HG02852 (cell line): Measurements from ENCODE around the gene RAB6C.
"Not testable (repeated sequence)": the region's sequence is repeated elsewhere in the genome, so short reads cannot be mapped to it uniquely, and the experiment has no call there.

Experiments
- ATAC-seq: cut with Tn5 transposase; IDR thresholded peaks from one replicate; pipeline ENCODE4 v1.9.1; 2021; ENCODE audit warnings: mild to moderate bottlenecking, moderate library complexity; ENCODE audit not compliant: unreplicated experiment

Gene RAB6C

DNA sequence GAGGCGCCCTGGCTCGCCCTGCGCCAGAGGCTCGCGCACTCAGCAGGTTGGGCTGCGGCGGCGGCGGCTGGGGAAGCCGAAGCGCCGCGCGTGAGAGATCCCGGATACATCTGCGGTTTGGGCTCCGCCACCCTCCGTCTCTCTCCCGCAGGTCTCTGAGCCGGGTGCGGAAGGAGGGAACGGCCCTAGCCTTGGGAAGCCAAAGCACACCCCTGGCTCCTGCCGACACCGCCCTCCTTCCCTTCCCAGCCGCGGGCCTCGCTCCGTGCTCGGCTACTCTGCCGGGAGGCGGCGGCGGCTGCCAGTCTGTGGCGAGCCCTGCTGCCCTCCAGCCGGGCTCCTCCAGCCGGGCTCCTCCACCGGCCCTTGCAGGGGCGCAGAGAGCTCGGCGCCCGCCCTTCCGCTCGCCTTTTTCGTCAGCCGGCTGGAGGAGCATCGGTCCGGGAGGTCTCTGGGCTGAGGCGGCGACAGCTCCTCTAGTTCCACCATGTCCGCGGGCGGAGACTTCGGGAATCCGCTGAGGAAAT lies at the start of gene RAB6C:
TSS of gene RAB6C (plus strand) at position 38 of the 527 bp plus-strand sequence. CDS start at position 488, 450 bp downstream.
- ATAC-seq = not testable (repeated sequence)

DNA sequence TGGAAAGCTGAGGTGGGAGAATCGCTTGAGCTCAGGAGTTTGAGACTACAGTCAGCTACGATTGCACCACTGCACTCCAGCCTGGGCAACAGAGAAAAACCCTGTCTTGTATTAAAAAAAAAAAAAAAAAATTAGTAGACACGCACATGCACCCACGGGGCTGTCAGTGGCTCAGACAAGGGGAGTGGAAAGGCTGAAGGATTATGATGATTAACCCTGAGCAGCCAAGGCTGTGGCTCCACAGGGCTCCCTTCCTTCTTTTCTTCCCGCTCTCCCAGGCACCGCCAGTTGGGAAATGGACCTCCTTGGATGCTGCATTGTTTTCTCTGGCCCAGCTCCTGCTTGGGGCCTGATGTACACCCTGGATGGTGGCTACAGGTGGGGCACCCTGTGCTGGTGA lies 49.0 kb upstream of the RAB6C start:
- ATAC-seq = no peak

DNA sequence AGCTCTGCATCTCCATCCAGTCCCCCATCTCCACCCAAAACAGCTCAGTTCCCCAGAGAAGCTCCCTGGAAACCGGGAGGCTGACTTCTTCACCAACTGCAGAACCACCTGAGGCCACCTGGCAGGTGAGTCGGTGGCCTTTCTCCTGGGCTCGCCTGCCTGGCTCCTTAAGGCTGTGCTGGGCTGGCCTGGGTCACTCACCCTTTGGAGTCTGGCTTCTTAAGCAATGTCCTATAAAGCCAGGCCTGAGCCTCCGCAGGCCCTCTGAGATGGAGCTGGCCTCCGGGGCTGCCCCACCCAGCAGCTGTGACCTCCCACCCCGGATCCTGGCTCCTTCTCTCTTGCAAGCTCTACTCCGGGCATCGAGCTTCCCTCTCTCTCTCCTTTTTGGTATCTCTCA lies 46.1 kb upstream of the RAB6C start:
- ATAC-seq = not testable (repeated sequence)

DNA sequence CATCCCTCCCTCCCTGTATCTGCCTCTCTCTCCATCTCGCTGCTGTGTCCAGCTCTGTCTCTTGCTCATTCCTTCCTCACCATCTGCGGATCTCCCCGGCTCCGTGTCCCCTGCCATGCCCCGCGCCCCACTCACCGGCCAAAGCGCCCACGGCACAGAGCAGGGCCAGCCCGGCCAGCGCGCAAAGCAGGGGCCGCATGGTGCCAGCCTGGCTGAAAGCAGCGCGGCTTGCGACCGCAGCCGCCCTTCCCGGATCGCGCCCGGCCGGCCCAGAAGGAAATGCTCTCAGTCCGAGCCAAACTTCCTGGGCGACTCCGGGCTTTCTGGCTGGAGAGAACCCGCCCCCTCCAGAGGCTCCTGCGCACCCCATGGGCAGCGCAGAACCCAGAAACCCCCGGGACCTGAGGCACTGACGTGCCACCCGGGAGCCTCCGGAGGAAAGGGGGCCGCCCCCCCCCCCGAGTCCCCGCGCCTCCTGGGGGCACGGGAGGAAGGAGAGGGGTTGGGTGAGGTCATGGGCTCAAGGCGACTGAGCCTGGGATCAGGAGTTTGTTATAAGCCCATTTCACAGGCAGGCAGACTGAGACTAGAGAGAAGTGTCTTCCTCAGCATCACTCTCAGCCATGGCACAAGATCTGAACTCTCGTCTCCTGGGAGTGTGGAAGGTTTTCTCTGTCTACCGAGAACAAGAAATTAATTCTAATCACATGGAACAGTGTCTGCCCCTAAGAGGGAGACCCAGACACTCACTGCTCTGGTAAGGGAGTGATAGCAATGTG lies 45.2 kb upstream of the RAB6C start:
- ATAC-seq = no peak

DNA sequence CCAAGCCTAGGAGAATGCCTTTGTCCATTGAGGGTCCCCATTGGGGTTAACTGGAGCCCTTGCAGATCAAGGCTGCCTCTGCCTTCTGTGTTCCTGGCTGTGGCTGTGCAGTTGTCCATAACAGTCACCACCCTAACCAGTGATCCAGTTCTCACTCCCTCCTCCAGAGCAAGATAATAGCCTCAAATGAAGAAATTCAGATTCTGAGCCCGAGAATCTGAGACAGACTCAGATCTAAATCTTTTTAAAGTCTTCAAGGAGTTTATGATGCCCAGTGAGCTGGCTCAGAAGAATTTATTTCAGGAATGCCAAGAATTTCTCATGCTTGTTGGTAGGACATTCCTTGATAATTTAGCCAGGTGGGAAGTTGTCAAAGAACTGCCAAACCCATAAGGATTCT lies 44.3 kb upstream of the RAB6C start:
- no peak for ATAC-seq

DNA sequence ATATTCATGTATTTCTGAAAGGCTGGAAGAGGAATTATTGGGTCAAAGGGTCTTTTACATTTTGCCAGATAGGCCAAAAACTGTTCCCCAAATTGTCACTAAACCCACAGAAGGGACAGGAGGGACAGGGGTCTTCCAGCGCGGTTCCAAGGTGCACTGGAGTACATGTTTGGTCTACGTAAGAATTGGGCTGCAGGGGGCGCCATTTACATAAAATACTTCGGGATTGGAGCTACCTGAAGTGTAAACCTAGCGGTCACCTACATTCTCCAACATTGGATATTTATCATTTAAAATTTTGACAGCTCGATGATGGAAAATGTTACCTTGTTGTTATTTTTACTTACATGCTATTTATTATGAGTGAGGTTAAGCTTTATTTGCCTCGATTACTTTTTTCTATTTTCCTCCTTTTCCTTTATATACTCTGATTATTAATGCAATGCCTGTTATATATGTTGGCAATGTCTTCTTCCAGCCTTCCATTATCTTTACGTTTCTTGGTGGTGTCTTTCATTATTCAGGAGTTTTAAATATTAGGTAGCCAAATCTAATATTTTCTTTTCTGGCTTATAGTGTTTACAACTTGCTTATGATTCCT lies 43.0 kb upstream of the RAB6C start:
- no peak for ATAC-seq

DNA sequence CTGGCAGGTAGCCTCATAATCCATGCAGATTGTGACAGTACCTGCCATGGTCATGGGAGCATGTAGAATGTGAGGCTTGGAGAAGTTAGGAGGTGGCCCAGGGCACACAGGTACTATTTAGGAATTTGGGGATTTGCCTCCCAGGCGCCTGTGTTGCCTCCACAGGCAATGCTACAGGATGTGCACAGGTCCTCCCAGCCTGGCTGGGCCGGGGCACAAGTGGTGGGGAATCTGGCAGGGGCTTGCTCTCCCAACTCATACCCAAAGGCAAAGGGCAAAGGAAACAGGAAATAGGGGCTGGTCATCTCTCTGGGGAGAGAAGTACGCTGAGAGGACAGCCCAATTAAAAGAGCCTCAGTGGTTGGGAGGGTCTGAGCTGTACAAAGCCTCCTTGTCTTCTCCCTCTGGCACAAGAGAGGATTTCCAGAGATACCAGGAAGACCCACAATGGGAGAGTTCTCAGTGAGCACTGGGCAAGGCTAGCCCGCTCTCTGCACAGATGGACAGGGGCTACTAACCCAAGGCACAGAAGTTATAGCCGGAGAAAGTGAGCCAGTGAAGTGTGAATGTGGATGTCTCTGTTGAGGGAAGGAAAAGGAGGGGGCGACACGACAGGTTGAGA lies 40.5 kb upstream of the RAB6C start:
- not testable (repeated sequence) for ATAC-seq

DNA sequence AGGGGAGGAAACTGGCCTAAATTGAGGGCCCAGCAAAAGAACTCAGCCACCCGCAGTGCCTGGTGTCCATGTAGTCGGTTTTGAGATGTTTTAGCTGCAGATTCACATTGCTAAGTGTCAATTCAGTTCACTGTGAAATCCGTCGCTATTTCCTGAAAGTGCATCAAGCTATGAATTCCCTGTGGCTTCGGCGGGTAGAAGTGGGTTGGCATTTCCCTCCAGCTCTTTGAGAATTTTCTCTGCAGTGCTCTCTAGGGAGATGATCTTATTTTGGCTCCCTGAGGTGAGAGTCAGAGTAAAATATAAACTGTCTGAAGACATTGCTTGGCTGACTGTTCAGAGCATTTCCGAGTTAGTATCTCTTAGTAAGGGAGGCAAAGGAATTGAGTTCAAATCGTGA lies 36.0 kb upstream of the RAB6C start:
- ATAC-seq = not testable (repeated sequence)

DNA sequence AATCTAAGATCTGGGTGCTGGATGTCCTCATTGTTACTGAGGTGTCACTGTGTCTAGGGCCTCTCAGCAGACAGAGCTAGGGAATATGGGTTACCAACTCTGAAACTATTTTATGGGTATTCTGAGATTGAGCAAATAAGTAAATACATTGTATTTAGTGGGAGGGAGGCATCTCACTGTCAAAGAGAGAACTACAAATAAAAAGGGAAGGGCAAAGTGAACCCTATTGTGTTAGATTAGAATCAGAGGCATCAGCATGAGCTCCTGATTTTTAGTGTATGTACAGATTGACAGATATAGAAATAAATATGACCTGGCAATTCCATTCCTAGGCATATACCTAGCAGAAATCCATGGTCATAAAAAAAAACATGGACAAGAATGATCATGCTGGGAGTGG lies 33.9 kb upstream of the RAB6C start:
- ATAC-seq = no peak

DNA sequence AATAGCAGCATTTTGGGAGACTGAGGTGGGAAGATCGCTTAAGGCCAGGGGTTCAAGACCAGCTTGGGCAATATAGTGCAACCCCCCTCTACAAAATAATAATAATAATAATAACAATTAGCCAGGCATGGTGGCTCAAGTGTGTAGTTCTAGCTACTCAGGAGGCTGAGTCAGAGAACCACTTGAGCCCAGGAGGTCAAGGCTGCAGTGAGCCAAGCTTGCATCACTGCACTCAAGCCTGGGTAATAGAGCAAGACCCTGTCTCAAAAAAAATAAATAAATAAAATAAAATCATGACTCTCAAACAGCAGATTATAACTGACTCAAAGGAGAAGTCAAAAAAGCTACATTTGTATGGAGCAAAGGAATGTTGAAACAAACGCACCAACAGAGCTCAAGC lies 31.8 kb upstream of the RAB6C start:
- ATAC-seq = not testable (repeated sequence)

DNA sequence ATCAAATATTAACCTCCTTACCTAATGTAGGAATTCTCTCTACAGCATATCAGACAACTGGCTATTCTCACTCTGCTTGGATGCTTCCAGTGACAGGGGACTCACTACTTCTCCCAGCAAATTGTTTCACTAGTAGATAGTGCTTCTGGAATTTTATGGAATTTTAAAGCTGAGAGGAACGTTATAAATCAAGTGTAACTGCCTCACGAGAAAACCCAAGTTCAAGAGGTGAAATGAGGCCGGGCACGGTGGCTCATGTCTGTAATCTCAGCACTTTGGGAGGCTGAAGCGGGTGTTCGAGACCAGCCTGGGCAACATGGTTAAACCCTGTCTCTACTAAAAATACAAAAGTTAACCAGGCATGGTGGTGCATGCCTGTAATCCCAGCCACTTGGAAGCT lies 23.3 kb upstream of the RAB6C start:
- ATAC-seq = not testable (repeated sequence)

DNA sequence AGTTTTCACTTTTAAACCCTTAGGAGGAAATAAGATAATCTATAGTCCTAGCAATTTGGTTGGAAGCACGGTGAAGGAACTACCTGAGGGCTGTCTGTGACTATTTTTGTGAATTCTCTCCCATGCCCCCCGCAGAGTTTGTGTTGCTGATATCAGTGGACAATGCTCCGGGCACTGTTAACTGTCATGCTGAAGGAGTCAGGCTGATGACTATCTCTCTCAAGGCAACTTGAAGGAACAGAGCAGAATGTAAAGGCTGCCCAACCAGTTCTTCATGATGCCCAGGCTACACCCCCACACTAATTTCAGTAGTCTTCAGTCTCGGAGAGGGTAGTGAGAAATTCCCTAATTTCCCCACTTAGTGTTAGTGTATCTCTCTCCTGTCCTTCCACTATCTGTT lies 21.6 kb upstream of the RAB6C start:
- no peak for ATAC-seq

DNA sequence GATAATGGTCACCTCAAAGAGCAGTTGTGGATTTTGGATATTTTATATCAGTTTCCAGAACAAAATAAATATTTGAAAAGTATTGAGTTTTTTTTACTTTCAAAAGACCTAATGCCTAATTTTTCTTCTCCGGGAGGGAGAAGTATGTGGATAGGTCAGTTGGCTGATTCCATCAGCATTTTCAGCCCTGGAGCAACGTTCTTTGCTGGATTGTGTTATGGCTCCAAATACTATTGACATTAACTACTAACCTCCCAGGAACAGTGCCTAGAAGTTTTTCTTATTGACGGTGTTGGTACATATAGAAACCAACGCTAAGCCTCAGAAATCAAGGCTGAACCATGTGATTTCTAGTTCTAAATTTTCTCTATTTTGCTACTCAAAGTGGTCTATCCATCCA lies 20.7 kb upstream of the RAB6C start:
- ATAC-seq = not testable (repeated sequence)

DNA sequence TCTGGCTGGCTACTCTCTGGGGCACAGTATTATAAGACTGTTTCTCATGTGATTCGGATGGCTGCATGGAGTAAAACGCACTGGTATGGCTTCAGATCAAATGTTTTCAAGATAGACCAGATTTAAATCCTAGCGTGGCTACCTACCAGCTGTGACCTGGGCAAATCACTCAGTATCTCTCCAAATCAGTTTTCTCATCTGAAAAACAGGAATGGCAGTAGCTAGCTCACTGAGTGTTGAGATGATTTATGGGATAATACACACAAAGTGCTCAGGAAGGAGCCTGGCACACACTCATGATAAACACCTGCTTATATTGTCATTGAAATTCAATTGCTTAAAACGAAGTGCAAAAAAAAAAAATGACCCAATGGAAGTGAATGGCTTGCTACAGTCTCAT lies 10.9 kb upstream of the RAB6C start:
- ATAC-seq = not testable (repeated sequence)

DNA sequence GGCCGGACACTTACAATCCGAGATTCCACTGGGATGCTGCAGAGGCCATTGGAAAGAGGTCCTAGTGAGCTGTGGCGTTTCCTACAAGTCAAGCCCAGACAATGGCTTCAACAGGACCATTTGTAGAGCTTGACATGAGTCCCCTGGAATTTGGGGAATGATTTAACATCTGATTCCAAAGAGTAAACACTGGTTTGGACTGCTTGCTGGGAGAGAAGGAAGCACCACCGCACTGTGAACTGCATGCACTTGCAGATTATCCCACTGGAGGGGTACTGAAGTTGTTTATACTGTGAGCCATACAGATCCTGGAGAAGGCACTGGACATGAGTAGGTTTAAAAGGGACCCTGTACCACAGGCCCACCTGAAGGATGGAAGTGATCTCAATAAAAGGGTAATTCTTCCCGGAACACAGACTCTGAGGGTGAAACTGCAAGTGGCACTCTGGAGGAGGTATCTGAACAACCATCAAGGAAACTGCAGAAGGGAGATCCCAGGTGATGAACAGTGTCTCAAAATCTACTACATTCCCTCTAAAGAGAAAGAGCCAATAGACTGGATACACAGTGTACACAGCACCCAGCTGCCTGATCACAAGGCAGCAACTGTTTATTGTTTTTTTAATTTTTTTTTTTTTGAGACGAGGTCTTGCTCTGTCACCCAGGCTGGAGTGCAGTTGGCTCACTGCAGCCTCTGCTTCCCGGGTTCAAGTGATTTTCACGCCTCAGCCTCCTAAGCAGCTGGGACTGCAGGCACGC lies 4.3 kb upstream of the RAB6C start:
- ATAC-seq = no peak

DNA sequence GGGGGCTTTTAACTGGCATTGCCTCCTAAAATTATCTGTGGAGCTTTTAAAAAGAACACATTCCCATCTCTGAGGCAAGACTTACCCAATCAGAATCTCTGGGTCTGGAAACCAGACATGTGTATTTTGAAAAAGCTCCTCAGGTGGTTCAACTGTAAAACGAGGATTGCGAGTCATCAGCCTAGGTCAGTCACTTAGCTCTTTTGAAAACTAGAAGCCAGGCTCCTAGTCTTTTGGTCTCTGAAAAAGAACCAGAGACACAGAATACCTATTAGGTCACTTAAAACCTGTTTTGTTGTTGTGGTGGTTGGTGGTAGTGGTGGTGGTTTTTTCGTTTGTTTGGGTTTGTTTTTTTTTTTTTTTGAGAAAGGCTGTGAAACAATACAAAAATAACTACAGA lies 2.5 kb upstream of the RAB6C start:
- not testable (repeated sequence) for ATAC-seq

DNA sequence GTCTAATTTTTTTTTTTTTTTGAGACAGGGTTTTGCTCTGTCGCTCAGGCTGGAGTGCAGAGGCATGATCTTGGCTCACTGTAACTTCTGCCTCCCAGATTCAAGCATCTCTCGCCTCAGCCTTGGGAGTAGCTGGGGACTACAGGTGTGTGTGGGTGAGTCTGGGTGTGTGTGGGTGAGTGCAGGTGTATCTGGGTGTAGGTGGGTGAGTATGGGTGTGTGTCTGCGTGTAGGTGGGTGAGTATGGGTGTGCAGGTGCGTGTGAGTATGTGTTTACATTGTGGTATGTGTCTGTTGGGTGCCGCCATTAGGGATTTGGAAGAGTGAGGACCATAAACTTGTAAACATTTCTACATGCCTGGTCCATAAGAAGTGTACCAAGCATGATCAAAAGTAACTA lies 1.5 kb upstream of the RAB6C start:
- ATAC-seq = no peak

DNA sequence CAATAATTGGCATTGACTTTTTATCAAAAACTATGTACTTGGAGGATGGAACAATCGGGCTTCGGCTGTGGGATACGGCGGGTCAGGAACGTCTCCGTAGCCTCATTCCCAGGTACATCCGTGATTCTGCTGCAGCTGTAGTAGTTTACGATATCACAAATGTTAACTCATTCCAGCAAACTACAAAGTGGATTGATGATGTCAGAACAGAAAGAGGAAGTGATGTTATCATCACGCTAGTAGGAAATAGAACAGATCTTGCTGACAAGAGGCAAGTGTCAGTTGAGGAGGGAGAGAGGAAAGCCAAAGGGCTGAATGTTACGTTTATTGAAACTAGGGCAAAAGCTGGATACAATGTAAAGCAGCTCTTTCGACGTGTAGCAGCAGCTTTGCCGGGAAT lies 780 bp downstream of the RAB6C start:
- not testable (repeated sequence) for ATAC-seq

DNA sequence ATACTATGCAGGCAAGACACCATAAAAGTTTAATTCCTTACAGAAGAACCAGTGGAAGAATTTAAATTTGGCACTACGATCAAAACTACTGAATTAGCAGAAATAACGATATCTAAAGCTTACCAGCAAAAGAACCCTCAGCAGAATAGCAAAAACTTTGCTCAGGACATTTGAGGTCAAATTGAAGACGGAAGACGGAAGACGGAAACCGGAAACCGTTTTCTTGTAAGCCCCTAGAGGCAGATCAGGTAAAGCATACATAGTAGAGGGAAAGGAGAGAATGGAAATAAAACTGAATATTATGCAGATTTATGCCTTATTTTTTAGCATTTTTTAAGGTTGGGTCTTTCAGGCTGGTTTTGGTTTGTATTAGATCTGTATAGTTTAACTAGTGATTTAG lies 2.2 kb downstream of the RAB6C start:
- not testable (repeated sequence) for ATAC-seq

DNA sequence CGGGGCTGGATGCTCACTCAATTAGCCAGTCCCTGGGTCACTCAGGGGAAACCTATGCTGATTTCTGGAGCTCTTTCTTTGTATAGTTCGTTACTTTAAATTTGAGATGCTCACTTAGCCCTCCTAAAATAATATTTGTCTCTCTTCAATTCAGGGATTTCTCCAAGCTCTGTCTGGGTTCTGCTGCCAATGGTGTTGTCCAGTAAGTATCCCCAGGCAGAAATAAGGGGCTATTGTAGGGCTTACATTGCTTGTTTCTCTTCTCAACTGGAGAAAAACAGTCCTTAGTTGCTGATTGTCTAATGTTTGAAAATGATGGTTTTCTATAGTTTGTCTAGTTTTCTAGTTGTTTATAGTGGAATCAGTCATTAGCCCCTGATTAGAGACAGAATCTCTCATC lies 5.0 kb downstream of the RAB6C start:
- no peak for ATAC-seq

DNA sequence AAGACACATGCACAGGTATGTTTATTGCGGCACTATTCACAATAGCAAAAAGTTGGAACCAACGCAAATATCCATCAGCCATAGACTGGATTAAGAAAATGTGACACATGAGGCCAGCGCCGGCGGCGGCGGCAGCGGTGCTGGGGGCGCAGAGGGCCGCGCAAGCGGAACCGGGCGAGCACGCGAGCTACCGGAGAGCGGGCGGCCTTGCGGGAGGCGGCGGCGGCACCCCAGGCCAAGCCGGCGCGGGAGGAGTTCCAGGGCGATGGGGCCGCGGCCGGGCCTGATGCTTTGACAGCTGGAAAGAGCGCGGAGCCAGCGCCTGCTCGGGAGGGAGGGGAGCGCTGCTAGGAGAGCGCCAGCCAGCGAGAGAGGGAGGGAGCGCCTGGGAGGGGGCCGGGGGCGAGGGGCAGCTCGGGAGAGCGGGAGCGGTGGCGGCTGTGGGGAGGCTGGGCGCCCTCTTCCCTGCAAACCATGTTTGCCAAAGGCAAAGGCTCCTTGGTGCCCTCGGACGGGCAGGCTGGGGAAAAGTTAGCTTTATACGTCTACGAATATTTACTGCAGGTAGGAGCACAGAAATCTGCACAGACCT lies 13.0 kb downstream of the RAB6C start:
- ATAC-seq = not testable (repeated sequence)
